Measurements from ENCODE around the gene ACRBP.

Gene ACRBP

GRCh38 chr12:6647083-6647604, at the start of gene ACRBP:
ACRBP (minus strand) TSS chr12:6647432; CDS start chr12:6647366, 66 bp downstream.
- DNase-seq (ENCODE audit: low spot score): no peak

DNA sequence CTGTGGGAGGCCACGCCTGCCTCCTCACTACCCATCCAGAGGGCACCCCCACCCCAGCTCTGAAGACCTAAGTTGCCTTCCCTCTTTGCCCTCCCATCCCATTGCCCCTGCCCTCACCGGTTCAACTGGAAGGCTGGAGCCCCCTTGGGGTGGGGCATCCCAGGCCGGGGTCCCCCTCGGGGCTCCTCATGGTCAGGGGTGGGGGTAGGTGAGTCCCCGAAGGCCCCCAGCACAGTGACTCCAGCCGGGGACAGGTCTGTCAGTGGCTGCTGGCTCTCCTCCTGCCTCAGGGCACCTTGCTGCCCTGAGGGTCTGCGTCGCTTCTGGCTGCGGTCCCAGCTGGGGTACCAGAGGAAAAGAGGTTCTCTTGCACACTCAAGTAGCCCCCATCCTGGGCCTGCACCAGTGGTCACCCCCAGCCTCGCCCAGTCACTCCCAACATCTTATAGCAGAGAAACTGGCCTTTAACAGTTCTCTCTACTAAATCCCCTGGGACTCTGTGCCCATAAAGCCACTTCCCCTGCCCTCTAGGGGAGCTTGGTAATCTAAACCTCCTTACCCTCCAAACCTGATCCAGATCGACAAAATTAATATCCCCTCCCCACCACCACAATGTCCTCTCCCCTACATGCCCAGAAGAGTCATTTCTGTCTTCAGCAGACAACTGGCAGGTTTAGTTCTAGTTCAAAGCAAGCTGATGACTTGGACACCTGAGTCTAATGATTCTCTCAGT, 48.2 kb upstream of the ACRBP start:
- DNase-seq (ENCODE audit: low spot score): no peak

GRCh38 chr12:6694701-6695100, 47.5 kb upstream of the ACRBP start:
- DNase-seq (ENCODE audit: low spot score): no peak

DNA sequence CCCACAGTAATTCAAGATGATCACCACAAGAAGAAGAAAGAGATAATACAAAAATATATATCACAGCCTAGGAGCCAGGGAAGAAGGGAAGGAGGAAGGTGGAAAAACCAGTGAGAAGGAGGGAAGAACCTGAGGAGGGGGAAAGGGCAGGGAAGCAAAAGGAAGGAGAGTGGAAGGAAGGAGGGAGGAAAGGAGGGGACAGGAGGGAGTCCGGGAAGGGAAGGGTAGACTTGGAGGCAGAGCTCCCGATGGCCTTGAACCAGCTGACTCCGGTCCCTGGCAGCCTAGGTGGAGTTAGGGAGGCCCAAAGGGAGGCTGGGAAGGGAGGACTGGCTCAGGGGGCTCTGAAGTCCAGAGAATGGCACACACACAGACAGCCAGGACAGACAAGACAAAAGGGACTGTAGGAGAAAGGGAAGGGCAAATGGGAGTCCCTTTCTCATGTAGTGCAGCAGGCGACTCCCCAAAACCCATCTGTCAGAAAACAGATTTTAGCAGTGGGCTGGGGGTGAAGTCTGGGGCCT, 46.7 kb upstream of the ACRBP start:
- no peak for DNase-seq (ENCODE audit: low spot score)

DNA sequence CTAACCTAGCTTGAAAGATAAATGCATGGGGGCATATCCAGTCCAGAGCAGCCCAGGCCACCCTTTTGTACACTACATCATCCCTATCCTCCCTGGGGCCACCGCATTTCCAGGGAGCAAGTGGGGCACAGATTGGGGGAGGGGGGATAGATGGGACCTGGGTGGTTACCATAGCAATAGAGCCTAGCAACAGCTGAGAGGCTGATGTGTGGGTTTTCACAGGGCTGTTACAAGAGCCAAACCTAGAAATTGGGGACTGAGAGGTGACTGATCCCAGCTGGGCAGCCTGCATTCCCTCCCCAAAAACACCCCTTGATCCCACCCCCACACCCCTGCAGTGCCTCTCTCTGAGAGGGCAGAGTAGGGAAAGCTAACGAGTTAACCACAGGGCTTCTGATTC, 45.7 kb upstream of the ACRBP start:
- no peak for DNase-seq (ENCODE audit: low spot score)

GRCh38 chr12:6691473-6691872, 44.2 kb upstream of the ACRBP start:
- no peak for DNase-seq (ENCODE audit: low spot score)

DNA sequence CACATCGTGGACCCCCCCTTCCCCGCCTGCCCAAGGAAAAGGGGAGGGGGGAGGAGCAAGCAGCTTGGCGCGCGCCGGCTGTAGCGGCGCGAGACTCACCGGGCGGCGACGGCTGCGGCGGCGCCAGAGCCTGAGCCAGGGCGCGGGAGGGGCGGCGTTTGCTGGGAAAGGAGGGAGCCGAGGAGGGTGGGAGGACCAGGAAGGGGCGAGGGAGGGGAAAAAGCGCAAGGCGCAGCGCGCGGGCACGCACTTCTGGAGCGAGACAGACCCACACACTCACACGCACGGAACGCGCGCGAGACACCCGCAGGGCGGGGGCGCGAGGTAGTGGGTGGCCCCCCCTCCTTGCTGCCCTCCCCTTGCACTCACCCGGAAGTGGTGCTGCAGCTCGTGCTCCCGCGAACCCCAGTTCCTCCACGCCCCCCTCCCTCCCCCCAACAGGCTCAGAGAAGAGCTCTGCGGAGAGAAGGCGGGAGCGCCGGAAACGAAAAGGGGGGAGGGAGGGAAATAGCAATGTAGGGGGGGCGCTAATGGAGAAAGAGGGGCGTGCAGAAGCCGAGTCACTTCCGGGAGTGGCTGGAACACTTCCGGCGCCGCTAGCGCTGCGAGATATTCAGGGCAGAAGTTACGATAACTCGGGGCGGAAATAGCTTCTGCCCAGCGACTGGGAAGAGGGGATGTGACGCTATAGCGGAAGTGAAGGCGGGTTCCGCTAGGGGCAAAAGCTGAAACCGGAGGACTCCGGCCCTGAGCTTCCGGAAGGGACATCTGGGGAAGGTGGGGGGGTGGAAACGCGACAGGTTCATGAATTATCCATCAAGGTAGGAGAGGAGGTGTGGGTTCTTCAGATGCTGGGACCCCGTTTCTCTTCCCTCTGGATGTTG, 42.0 kb upstream of the ACRBP start, which contains the start of gene ZNF384:
Gene ZNF384 (minus strand): TSS at position 377 of the 884 bp plus-strand sequence. CDS start 9,855 bp downstream, outside the sequence.
- peak; percentile 99 for DNase-seq (ENCODE audit: low spot score)

- peak; percentile 60 for DNase-seq (ENCODE audit: low spot score)
These were observed 41.3 kb upstream of the ACRBP start for GRCh38 chr12:6688543-6688998.

- no peak for DNase-seq (ENCODE audit: low spot score)
These were observed 38.6 kb upstream of the ACRBP start for GRCh38 chr12:6685814-6686213.

GRCh38 chr12:6684609-6685008, 37.4 kb upstream of the ACRBP start:
- peak; percentile 58 for DNase-seq (ENCODE audit: low spot score)

DNA sequence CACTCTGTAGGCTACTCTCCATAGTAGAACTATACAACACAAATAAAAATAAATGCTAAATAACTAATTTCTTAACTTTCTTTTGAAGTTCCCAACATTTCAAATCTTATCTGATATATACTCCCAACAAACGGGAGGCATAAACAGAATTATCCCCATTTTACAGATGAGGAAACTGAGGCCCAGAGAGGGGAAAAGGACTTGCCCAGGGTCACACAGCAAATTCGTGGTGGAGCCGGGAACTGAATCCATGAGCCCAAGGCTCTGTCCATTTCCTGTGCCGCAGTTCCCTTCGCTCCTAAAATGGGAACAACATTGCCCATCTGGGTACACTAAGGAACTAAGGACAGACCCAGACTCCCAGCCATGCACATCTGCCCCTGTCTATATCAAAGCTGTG, 29.7 kb upstream of the ACRBP start:
- DNase-seq (ENCODE audit: low spot score): no peak

DNA sequence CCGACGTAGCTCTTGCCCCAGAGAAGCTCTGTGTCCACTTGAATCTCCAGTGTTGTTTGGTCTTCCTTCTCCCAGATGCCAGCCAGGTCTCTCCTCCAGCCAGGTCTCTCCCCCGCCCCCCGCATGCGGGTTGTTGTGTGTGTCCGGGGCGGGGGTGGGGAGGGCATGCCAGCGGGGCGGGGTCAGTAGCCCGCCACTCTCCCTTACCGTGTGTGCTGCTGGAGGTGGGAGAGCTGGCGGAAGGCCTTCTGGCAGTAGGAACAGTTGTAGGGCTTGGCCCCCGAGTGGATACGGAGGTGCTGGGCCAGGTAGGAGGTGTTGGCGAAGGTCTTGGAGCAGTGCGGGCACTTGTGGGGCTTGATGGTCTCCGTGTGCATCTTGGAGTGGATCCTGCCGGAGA, 24.9 kb upstream of the ACRBP start:
- no peak for DNase-seq (ENCODE audit: low spot score)

- no peak for DNase-seq (ENCODE audit: low spot score)
These were observed 20.5 kb upstream of the ACRBP start for GRCh38 chr12:6667559-6668210.

DNA sequence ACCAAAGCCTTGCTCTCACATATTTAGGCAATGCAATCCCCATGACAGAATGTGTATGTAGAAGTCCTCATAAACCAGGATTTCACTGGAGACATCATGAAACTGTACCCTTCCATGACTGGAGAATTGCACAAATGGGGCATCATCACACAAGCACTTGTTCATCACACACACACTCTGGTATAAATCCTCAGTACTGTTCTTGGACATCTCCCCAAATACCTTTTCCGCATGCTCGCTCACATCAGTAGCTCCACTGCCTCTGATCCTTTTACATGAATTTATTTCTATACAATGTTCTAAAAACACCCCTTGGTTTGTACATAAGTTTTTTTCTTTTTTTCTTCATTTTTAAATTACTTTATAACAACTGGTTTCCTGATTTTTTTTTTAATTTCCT, 19.0 kb upstream of the ACRBP start:
- DNase-seq (ENCODE audit: low spot score): no peak

GRCh38 chr12:6664902-6665301, 17.7 kb upstream of the ACRBP start:
- DNase-seq (ENCODE audit: low spot score): no peak

DNA sequence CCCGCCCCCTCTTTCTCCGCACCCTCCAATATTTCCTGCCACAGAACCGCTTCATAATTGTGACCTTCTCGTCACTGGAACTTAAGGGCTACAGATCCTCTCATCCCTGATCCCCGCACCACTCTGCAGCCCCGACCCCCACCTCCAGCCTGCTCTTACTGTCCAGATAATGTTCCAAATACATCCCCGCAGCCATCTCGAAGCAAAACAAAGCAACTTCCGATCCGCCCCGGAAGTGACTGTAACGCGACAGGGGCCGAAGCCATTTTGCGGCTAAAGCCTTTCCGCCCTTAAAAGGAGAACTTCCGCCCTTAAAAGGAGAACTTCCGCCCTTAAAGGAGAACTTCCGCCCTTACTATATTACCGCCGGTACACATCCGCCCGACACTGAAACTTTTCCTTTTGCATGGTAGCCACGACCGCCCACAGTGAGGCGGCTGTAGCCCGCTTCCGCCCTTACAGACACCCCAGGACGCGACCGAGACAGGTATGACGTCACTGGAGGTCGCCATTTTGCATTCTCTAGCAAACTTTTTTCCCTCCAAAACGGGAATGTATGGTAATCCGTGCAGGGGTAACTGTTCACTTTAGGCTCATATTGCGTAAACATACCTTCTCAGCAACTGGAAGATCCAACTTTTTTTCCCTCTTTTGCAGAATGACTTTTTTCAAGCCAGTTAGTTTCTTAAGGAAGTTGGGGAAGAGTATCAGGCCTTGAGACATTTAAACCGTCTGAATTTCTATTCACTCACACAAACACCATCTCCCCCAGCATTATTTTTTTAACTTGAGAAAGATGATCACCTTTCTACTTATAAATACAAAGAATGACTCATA, 15.9 kb upstream of the ACRBP start, which contains the start of gene ING4:
Gene ING4 (minus strand): TSS at position 214 of the 837 bp plus-strand sequence. CDS start 18 bp downstream, at position 196.
- peak; percentile 100 for DNase-seq (ENCODE audit: low spot score)

- peak; percentile 55 for DNase-seq (ENCODE audit: low spot score)
These were observed 15.3 kb upstream of the ACRBP start for GRCh38 chr12:6662602-6662905.

GRCh38 chr12:6653987-6654386, 6.8 kb upstream of the ACRBP start:
- DNase-seq (ENCODE audit: low spot score): no peak

DNA sequence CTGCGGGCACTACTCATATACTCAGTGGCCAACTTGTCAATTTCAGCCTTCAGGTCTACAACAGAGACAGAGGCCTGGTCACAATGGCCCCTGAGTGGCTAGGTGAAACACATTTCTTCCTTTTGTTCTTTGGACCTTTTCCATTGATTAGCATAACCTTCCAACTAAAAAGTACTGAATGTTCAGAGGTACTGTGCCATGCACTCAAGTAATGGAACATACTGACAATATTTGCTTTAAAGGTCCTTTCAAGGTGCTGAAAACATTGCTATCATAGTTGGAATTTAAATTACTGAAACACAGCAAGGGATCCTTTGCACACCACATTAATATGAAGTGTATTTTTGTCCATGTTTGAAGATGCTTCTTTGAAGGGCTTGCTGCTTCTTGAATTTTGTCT, 6.1 kb upstream of the ACRBP start:
- DNase-seq (ENCODE audit: low spot score): no peak

DNA sequence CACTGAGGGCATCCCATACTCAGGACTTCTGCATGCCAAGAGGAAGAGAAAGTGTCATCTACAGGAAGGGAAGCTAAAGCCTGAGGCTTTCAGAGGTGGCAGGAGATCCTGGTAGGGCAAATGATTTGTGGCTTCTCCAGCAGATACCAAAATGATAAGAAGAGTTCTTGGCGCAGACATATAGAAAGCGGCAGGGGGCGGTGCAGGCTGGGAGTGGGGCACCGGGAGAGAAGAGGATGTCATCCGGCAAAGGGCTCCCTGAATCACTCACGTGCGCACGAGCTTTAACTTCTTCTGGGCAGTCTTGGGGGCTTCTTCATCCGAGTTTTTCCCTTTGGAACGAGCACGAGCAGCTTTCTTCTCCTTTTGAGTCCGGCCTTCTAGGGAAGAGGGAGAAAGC, 5.2 kb upstream of the ACRBP start:
- DNase-seq (ENCODE audit: low spot score): no peak

DNA sequence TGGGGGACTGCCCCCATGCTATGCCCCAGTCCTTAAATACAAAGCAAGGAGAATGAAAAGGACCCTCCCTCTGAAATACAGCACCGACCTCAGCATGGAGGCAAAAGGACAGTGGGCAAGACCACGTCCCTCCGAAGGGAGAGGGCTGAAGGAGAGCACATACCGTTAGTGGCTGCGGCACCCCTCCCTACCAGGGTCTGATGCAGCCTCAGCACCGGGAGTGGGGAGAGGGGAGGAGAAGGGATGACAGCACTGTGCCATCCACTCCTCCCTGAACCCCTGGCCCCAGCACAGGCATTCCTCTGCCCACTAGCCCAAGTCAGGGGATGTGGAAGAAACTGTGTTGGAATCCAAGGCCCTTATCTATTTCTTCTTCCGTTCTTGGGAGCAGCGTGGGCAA, 3.6 kb upstream of the ACRBP start:
- DNase-seq (ENCODE audit: low spot score): no peak
